HG02973 (cell line): ENCODE measurements around the gene HMG20B.

Source experiments
- ATAC-seq: cut with Tn5 transposase; IDR thresholded peaks from one replicate; pipeline ENCODE4 v1.9.1; 2021; ENCODE audit warnings: moderate library complexity; ENCODE audit not compliant: unreplicated experiment

Gene HMG20B

GRCh38 chr19:3605361-3605760 lies 32.6 kb downstream of the HMG20B start:
- ATAC-seq: no peak

GRCh38 chr19:3605770-3606169 lies 33.0 kb downstream of the HMG20B start:
- no peak for ATAC-seq

DNA sequence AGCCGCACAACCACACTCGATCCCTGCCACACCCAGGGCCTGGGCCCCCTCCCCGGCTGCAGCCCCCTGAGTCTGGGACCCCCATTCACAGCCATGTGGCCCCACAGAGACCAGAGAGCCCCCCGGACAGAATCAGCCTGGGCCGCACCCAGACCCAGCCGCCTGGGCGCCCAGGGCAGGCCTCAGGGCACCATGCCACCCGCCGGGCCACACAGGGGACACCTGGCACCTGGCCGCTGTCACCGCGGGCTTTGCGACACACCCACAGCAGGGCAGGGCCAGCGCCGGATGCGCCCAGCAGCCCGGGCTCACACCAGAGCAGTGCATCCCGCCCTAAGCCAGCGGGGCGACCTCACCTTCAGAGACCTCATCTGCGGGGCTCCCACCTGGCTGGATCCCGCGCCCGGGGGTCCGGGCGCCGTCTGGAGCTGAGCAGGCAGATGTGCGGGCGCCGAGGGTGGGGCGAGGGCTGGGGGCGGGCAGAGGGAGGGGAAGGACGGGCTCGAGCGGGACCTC lies 33.5 kb downstream of the HMG20B start:
- no peak for ATAC-seq

DNA sequence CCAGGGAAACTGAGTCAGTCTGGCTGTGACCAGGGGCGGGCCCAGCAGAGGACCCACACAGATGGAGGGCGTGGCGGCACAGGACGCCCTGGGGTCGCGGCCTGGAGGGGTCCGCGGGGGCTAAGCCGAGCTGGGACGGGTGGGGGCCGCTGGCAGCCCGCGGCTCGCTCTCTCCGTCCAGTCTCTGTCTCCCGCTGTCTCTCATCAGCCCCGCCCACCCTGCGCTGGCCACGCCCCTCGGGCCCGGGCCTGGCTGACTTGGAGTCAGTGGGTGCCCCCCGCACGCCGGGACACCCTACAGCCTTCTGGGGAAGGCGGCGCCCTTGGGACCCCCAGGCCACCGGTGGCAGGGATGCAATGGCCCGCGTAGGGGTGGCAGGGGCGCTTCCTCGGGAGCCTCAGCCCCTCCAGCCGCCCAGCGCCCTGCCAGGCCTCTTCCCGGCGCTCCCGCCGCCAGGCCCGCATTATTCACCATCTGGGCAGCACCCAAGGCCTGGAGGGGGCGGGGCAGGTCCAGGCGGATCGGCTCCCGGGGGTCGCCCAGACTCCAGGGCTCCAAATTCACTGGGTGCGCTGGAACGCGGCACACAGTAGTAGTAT lies 34.0 kb downstream of the HMG20B start, which contains the start of gene TBXA2R:
TBXA2R (minus strand) TSS at position 186 of the 600 bp plus-strand sequence. CDS start 6,241 bp downstream, outside the sequence.
- ATAC-seq: no peak

DNA sequence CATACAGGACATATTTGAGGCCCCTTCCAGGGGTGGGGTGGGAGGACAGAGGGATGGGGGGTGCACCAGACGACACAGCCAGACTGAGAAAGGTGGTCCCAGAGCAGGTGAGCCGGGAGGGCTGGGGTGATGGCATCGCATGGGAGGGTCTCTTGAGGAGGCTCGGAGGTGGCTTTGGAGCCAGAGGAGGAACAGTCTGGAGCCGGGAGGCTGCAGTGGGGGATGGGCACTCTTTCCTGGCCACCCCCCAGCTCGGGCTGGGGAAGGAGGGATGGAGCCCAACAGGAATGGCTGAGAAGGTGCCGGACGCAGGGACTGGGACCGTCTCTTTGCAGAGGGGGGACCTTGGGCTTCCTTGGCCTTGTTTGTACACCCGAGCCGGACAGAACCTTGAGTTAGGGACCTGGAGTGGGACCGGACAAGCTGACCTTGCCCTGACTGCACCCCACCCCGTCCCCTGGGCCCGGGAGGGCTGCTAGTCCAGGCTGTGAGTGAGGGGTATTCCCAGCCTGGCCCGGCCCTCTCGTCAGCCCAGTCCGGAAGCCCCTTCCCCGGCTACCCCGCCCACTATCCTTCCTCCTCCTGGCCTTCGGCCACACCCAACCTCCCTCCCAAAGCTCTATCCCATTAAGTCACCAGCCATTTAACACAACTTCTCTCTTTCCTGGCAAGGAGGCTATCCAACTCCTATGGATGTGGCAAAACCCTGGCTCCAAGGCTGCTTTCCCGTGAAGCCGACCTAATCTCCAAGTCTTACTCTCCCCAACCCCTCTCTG lies 34.7 kb downstream of the HMG20B start:
- no peak for ATAC-seq

DNA sequence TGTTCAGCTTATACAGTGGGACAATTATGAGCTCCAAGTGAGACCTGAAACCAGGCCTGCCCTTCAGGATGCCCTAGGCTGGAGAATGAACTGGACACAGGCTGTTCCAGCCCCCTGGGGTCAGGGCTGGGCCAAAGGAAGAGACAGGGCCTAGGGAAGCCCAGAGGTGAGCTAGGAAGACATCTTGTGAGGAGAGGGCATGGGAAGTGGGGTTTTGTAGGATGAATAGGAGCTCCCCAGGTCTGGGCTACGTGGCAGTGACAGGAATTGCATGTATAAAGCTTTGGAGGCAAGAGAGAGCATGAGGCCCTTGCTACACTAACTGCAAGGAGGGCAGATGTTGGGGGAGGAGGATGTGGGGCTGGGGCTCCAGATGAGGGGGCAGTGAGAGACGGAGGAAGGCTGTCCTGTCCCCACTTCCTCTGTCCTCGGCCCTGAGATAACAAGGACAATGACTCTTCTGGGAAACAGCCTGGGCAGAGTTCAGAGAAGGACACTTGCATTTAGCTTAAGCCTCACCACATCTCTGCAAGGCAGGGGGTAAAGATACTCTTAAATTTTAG lies 35.4 kb downstream of the HMG20B start:
- ATAC-seq: no peak

- no peak for ATAC-seq
Measured at GRCh38 chr19:3608750-3609322, 36.1 kb downstream of the HMG20B start.

- ATAC-seq: no peak
Measured at GRCh38 chr19:3609779-3610719, 37.3 kb downstream of the HMG20B start.

- no peak for ATAC-seq
Measured at GRCh38 chr19:3610745-3611717, 38.3 kb downstream of the HMG20B start.

DNA sequence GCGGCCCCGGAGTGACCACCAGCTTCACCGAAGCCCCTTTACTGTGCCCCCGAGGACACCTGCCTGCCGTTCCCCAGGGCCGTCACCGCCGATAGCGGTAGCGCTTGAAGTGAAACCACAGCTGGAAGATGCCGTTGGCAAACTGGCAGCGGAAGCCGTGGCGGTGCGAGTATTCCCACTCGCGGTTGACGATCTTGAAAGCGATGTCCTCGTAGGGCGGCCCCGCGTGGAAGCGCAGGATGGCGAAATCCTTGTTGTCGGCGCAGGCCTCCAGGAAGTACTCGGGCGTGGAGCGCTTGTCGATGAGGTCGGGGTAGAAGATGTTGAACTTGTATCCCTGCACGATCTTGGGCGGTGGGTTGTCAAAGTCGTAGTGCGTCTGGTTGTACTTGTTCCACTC lies 39.1 kb downstream of the HMG20B start:
- no peak for ATAC-seq

DNA sequence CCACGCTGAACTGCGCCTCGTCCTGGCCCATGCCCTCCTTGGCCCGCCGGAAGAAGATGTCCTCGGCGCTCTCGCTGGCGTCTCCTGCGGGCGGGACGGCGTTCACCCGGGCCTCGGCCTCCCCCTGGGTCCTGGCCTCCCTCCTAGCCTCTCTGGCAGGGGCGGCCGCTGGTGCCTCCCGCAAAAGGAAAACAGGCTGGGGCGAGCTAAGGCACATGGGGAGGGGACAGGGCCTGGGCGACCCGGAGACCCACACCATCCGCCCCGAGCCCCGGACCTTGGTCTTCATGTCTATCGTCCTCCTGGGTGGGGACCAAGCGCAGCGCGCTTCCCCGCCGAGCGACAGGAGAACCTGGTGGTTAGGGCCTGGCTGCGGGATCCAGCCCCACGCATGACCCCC lies 39.6 kb downstream of the HMG20B start:
- ATAC-seq: no peak

DNA sequence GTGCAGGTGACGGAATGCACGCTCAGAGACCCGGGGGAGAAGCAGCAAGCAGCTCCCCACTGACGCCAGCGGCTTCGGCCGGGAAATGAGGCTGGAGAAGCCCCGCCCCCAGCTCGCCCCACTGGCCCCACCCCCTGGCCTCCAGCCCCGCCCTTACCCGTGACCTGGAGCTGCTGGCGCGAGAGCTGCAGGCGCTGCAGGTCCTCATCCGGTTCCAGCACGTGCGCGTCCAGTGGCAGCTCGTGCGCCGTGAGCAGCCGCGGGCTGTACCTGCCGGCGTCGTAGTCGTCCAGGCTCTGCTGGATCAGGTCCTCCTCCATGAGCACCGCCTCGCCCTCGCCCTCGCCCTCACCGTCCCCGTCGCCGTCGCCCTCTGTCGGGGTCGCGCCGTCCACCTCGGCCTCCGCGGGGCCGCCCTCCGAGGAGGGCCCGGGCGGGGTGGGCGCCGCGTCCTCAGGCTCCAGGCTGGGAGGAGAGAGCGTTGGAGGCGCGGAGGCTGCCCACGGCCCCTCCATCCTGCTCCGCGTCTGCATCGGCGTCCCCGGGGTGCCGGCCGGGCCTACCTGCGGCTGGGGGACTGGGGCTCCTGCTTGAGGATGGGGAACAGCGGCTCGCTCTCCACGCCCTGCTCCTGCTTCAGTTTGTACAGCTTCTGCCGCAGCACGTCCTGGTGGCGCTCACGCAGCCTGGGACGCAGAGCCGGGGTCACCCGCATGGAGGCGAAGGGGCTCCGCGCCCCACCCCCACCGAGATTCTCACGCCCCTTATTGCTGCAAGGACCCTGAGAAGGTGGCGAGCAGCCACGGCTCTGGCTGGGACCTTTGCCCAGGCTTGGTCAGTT lies 40.4 kb downstream of the HMG20B start:
- no peak for ATAC-seq

GRCh38 chr19:3613818-3614661 lies 41.3 kb downstream of the HMG20B start:
- no peak for ATAC-seq

GRCh38 chr19:3614858-3615505 lies 42.2 kb downstream of the HMG20B start:
- ATAC-seq: no peak

DNA sequence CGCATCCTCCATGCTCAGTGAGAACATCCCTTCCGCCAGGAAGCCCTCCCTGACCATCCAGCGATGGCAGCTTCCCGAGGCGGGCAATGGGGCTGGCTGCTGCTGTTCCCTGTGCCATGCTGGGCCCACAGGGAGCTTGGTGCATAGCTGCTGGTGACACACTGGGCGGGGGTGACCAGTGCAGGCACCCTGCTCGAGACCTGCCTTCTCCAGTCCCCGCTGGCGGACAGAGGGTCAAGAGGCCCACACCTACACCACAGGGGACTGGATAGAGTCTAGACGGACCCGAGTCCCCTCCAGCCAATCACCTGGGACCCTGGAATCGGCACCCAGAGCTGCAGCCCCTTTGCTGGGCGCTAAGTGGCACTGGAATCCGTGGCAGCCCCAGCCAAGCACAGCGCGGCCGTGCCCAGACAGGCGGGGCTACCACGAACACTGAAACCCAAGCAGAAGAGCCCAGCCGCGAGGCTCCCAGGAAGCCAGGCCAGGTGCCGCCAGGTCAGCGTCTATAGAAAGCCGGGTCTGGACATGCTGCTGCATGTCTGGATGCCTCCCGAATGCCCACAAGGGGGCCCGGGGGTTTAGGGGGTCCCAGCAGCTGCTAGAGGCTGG lies 42.9 kb downstream of the HMG20B start:
- ATAC-seq: no peak

DNA sequence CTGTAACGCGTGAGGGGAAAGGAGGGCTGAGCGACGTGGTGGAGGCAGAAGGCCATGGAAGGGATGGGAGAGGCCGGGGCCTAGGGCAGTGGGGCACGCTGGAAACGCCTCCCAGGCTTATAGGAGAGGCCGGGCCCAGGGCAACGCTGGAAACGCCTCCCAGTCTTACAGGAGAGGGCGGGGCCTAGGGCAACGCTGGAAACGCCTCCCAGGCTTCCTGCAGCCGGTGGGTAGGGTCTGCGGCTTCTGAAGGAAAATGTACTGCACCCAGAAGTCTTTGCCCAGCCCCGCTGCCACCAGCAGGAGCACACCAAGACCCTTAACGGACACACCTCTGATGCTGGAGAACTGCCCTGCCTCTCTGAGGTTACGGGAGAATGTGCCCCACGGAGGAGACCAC lies 44.7 kb downstream of the HMG20B start:
- no peak for ATAC-seq
